ENCODE data around the gene OPCML.

Gene OPCML

DNA sequence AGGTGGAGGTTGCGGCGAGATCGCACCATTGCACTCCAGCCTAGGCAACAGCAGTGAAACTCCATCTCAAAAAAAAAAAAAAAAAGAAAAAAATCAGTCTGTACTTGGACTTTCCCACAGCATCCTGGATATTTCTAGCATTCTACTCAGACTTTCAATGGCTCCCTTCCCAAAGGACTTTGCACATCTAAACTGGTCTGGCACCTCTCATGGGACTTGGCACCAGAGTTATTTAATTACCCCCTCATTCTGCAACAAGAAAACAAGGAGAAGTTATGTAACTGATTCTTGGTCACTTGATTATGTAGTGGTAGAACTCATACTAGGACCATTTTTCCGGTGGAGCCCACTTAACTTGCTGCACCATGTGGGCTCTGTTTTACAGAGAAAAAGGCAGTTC lies 519.5 kb downstream of the OPCML start:
- no peak for DNase-seq

DNA sequence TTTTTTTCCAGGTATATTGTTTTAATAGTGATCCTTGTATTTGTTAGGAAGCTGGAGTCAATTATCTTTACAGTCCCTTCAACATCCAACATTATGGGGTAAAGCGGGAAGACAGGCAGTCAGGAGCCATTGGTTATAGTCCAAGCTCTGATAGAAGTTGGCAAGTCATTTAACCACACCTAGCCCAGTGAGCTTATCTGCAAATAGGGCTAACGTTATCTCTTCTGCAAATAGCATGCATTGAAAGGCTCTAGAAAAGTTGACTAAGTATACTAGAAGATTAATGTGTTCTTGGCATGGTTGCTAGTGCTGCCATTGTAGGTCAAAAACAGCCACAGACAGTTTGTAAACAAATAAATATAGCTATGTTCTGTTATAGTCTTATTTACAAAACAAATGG lies 520.7 kb downstream of the OPCML start:
- DNase-seq: no peak

- DNase-seq: no peak
Observed at GRCh38 chr11:133007027-133007584, 525.2 kb downstream of the OPCML start.

- DNase-seq: no peak
Observed at GRCh38 chr11:133004369-133004768, 527.9 kb downstream of the OPCML start.

DNA sequence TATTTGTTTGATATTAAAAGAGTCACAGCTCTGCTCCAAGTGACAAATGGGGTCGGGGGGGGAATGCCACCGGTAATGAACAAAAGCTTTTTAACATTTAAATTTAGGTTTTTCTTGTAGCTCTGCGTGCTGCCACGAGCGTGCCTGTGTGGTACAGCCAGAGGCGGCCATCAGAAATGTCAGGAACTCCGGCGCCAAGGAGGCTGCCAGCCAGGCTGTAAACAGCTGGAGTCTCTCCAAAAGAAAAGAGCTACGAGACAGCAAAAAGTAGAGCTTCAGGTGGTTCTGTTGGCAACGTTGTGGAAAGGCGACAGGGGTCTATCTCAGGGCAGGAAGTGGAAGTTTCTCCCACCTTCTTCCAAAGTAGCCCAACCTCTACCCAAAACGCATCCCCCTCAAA lies 532.8 kb downstream of the OPCML start:
- no peak for DNase-seq

DNA sequence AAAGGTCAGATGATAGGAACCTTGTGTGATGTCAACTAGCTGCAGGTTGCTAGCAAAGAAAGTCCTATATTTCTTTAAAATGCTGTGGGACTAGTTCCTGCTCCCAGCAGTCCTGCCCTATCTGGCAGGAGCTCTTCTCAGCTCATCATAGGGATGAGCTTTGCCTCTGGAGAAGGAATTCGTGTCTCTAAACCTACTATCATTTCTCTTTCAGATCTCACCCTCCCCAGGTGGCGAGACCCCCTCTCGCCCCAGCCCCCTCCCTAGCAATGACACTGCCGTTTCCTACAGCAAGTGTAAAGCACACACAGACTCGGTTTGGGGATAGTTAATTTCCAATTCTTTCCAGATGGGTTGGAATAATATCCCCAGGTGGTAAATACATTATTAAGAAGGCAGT lies 533.3 kb downstream of the OPCML start:
- DNase-seq: no peak

DNA sequence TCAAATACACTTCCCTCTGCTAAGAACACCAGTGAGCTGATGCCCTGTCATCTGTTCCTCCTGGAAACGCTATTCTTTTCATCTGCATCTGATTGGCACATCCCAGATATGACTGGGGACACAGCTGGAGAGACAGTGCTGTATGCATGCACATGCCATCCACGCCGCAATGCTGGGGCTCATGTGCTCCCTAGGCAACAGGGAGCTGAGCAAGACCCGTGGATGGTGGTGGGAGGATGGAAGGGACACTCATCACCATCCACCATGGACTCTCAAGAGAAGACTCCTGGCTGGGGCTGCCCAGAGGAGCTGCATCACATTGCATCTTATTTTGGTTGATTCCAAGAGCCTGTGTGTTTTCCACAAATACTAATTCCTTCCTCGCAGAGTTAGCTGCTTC lies 534.9 kb downstream of the OPCML start:
- DNase-seq: no peak

DNA sequence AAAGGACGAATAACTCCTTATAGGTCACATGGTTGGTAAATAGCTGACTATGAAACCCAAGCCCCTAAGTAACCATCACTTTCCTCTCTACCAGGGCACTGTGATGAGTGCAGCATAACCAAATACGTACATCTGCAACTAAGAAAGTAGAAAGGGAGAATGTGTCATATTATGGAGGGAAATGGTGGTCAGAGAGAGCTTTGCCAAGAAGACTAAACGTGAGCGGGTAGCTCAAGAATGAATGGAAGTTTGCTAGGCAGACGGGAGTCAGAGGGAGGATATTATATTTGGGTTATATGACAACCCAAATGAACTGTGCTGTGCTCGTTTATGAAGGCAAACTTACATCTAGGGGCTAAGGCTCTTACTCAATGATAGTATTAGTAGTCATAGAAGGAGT lies 537.3 kb downstream of the OPCML start:
- no peak for DNase-seq

GRCh38 chr11:132993991-132994502 lies 538.3 kb downstream of the OPCML start:
- DNase-seq: no peak

DNA sequence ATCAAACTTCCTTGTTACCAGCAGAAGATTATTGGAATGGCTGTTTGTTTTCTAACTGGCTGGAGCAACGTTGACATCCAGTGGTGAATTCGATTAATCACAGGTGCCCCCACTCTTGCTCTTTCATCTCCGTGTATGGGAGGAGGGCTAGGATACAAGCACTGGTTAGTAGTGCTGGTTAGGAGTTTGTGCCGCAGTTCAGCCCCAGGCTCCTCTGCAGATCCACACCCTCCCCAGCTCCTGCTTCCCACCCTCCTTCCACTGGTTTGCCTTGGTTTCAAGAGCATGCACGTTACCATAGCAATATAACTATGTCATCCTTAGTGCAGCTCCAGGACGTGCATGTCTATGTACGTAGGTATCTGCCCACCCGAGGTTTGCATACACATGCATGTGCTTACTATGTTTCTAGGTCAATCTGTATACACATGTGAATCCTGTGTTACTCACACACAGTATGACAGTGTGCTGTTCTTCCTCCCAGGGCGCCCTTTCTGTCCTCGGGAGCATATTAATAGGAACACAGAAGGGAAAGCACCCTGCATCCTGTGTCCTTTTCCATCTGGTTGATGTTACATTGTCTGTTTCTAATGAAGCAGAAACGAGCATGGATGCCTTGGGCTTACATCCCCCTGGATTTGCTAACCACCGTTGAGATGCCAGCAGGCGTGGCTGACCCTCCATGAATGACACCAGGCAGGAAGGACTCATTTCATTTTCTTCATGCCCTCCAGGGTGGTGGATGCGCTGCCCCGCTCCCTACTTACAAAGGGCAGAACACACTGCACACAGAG lies 539.3 kb downstream of the OPCML start:
- DNase-seq: no peak

DNA sequence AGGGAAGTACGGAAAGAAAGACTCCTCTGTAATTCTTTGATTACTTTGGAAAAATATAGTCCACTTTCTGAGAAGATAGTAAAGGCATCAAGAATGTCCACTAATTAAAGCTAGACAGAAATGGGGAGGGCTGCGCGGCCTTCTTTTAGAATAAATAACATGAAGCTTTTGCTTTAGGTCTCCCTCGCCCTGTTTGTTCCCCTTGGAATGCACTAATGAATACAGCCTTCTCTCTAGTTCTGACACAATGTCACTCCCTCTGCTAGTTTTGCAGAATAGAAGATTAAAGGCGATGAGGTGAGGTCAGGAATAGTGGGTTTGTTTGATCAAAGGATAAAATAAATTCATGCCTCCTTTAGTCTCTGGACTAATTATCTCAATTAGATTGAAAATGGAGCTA lies 543.9 kb downstream of the OPCML start:
- DNase-seq: no peak

DNA sequence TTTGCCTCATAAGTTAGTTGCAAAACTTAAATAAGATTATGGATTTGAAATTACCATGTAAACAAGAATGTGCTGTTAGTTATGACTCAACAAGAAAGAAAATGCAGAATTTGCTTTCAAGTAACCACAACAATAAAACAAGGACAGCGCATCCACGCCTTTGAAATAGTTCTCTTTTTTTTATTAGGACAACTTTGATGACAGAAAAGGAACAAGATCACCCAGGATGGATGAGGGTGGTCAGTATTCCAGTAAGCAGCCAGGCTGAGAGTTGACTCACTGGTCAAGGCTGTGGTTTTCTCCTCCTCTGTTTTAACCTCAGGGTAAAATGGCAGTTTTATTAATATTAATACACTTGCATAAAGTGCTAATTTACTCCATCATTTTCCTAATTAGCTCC lies 544.4 kb downstream of the OPCML start:
- no peak for DNase-seq

GRCh38 chr11:132983641-132983978 lies 548.7 kb downstream of the OPCML start:
- DNase-seq: no peak

DNA sequence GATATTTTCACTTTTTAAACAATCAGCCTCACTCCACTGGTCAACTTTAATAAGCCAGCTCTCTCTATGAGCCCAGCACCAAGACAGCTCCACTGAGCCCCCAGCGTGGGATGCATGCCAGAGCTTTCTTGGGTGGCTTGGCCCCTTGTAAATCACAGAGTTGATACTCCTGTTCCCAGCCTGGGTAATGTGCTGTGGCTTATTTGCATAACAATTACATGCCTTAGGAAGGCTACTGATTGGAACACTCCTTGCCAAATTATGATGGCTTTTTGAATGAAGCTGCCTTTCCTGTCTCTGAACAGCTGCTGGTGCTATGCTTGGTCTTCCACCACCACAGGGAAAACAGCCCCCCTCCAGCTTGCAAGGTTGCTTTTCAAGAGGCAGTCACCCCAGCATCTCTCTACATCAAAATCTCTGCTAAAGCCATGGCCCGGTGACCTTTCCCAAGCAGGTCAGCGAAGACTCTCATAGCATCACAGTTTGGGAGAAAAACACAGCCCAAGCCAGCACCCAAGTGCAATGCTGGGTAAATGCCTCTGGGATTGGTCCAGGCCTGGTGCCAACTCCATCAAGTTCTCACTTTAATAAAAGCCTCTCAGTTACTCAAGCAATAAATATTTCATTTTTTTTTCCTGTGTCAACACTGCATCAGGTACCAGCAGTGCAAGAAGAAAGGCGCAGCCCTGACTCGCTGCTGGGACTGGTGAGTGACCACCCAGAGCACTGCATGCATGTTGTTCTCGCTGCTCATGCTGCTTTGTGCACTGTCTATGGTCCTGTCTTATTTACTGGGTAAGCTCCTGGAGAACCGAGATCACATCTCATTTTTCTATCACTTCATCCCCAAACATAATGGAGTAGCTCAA lies 549.3 kb downstream of the OPCML start:
- DNase-seq: no peak

DNA sequence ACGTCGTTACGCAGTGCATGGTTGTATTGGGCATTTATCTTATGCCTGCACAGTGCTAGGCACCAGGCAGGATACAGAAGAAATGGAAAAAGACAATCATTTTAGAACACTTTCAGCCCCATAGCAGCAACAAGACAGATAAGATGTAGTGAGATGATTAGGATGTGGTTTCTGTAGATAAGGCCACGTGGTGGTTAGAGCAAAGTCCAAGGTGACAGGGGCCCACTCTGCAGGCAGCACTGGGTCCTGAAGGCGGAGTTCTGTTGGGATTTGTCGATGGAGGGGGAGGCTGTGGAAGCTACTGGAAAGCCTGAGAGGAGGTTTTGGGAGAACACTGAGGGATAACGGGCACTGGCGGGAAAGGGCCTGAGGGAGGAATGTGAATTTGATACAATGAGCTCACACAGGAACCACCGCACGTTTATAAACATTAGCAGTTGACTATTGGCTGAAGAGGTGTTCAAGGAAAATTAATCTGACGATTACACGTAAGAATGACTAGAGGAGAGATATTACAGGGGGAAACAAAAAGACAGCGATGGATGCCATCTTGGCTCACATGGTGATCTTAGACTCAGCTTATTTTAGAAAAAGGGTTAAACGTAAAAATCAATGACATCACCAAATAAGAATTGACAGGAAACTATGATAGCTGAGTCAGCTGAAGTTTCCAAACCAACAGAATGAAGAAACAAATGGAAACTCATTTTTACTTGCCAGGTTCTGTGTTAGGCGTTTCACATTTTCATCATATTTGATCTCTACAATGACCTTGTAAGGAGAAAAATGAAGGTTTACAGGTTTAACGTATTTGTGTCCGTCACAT lies 551.0 kb downstream of the OPCML start:
- no peak for DNase-seq

GRCh38 chr11:132980670-132981069 lies 551.6 kb downstream of the OPCML start:
- no peak for DNase-seq

- DNase-seq: no peak
Observed at GRCh38 chr11:132977746-132978145, 554.6 kb downstream of the OPCML start.

- DNase-seq: no peak
Observed at GRCh38 chr11:132977241-132977640, 555.1 kb downstream of the OPCML start.

GRCh38 chr11:132976115-132976514 lies 556.2 kb downstream of the OPCML start:
- no peak for DNase-seq

DNA sequence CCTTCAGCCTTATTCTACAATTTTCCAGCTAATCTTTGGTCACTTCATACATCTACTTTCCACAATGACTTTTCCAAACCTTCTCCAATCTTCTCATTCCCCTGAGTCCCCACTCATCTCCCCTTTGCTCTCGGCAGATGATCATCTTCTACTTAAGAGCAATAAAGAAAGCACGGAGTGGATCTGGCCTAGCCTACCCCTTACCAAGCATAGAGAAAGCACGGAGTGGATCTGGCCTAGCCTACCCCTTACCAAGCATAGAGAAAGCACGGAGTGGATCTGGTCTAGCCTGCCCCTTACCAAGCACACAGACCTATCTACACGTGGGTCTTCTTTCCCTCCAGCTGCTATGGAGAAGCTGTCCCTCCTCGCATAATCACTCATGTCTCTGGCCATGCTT lies 558.6 kb downstream of the OPCML start:
- DNase-seq: no peak

DNA sequence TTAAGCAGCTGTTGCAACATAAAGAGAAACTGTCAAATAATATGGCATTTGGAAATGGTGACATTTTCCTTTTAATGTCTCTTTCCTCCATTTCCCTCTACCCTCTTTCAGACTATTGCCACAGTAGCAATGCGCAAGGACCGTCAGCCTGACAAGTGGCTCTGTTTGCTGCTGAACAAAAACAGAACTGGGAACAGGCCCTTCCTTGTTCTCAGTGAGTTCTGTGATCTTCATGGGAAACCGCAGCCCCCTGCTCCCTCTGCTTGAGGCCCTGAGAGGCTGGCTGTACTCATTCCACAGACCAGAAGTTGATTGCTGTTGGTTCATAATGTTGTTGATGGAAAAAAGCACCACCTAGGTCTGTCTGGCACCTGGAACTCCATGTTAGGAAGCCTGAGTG lies 559.7 kb downstream of the OPCML start:
- DNase-seq: no peak

- DNase-seq: no peak
Observed at GRCh38 chr11:132971351-132971750, 561.0 kb downstream of the OPCML start.

DNA sequence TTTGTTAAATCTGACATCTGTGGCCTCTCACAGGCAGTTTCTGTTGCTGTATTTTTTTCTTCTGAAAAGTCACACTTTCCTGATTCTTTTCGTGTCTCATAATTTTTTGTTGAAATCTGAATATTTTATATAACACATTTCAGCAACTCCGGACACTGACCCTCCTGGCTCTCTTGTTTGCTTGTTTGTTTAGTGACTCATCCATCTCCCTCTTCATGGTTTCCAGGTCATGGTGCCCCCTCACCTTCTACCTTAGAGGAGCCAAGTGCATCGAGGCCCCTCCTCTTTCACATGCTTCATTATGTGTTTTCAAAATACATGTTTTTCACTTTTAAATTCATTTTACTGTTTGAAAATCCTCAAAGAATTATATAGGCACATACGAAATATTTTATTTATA lies 562.4 kb downstream of the OPCML start:
- no peak for DNase-seq
